PC-3 (cell line): ENCODE measurements around the gene EIF4ENIF1. TPM values are rescaled to one million over a fixed set of nuclear protein-coding genes. Genes with fewer than 3 reads are reported as not detected.
A peak's percentile ranks its signal among the peaks of the same experiment; 100 is the strongest.

ENCODE experiments used
- ATAC-seq: fragments of 200-7000 bp; cut with Tn5 transposase; 2 replicates; pipeline ENCODE4 v1.9.1; 2020; ENCODE audit warnings: mild to moderate bottlenecking, moderate library complexity
- BruUV-seq: library from RNA; stranded (reverse); fragments of 400-500 nt; replicated peaks from 2 replicates; lab custom pipeline; 2021; lab: Mats Ljungman, UMichigan
- CTCF ChIA-PET: fragments of 300-600 bp; sonication (Branson Sonifier 250); formaldehyde crosslinking; loops from one replicate; lab custom pipeline; 2022; ENCODE audit warnings: antibody characterized with exemption; lab: Charles Lee
- POLR2A ChIA-PET: fragments of 300-600 bp; sonication (Branson Sonifier 250); formaldehyde crosslinking; loops from one replicate; lab custom pipeline; 2022; ENCODE audit warnings: antibody characterized with exemption; ENCODE audit not compliant: unreplicated experiment; lab: Charles Lee
- DNase-seq: peaks from one replicate; pipeline ENCODE4 v3.0.0-alpha.2; 2015
- H2AFZ ChIP-seq: fragments of 300-600 bp; sonication (generic); 2 replicates; pipeline ENCODE4 v1.6.0; 2016; ENCODE audit warnings: antibody characterized with exemption, low read length
- H3F3A ChIP-seq: fragments of 300-600 bp; sonication (generic); one replicate; pipeline ENCODE4 v1.6.0; 2017; ENCODE audit warnings: antibody characterized with exemption, low read length, control low read depth, mild to moderate bottlenecking; ENCODE audit not compliant: unreplicated experiment
- H3K27ac ChIP-seq: fragments of 300-600 bp; sonication (generic); 2 replicates; pipeline ENCODE4 v1.5.1; 2016; ENCODE audit warnings: mild to moderate bottlenecking, low read length
- H3K27me3 ChIP-seq: fragments of 300-600 bp; sonication (generic); 2 replicates; pipeline ENCODE4 v1.6.1; 2016; ENCODE audit warnings: low read length, mixed read lengths
- H3K36me3 ChIP-seq: fragments of 300-600 bp; sonication (generic); 2 replicates; pipeline ENCODE4 v1.6.1; 2016; ENCODE audit warnings: low read depth, mixed run types, low read length, mixed read lengths
- H3K4me1 ChIP-seq: fragments of 300-600 bp; sonication (generic); 2 replicates; pipeline ENCODE4 v1.5.1; 2016; ENCODE audit warnings: low read length; ENCODE audit not compliant: insufficient read depth
- H3K4me2 ChIP-seq: fragments of 300-600 bp; sonication (generic); 2 replicates; pipeline ENCODE4 v1.6.0; 2016; ENCODE audit warnings: low read length
- H3K4me3 ChIP-seq: fragments of 300-600 bp; sonication (generic); 2 replicates; pipeline ENCODE4 v1.5.1; 2016; ENCODE audit warnings: mild to moderate bottlenecking, low read length, mixed read lengths
- H3K79me2 ChIP-seq: fragments of 300-600 bp; sonication (generic); 2 replicates; pipeline ENCODE4 v1.6.1; 2017; ENCODE audit warnings: low read length, mixed read lengths
- H3K9ac ChIP-seq: fragments of 300-600 bp; sonication (generic); 2 replicates; pipeline ENCODE4 v1.6.0; 2016; ENCODE audit warnings: mild to moderate bottlenecking, low read length
- H3K9me2 ChIP-seq: fragments of 300-600 bp; sonication (generic); replicated peaks from 2 replicates; pipeline ENCODE4 v1.6.1; 2016; ENCODE audit warnings: mixed run types, low read length, mixed read lengths
- H3K9me3 ChIP-seq: fragments of 300-600 bp; sonication (generic); 2 replicates; pipeline ENCODE4 v1.6.1; 2016; ENCODE audit warnings: low read length, mixed read lengths
- H4K20me1 ChIP-seq: fragments of 300-600 bp; sonication (generic); 2 replicates; pipeline ENCODE4 v1.6.1; 2016; ENCODE audit warnings: low read length, mixed read lengths
- EZH2 ChIP-seq: fragments of 300-600 bp; sonication (generic); IDR thresholded peaks from one replicate; pipeline ENCODE4 v1.6.1; 2017; ENCODE audit warnings: antibody characterized with exemption, mild to moderate bottlenecking, low read length; ENCODE audit not compliant: unreplicated experiment
- EZH2phosphoT487 ChIP-seq: fragments of 300-600 bp; sonication (generic); IDR thresholded peaks from 2 replicates; pipeline ENCODE4 v1.6.1; 2018; ENCODE audit warnings: mild to moderate bottlenecking, antibody characterized with exemption, low read length, borderline replicate concordance
- intact Hi-C: fragments of 100-400 bp; cut with micrococcal nuclease; formaldehyde crosslinking; loops from 2 replicates; pipeline ENCODE4 v1.9.0; 2023
- total RNA-seq: library from RNA; depleted of rRNA; stranded (reverse); fragments of >200 nt; gene quantifications from 2 replicates; pipeline ENCODE4 v1.2.3, GENCODE V29; 2014
- TF ChIP-seq, protein P1 (sequence below): fragments of 300-600 bp; sonication (generic); conservative IDR thresholded peaks from 2 replicates; pipeline ENCODE4 v1.5.1; 2017; ENCODE audit warnings: antibody characterized with exemption, low read depth, mild to moderate bottlenecking, low read length

The EIF4ENIF1 gene
- total RNA-seq, 1 experiment from 2014 or later: 5.3 TPM

DNA sequence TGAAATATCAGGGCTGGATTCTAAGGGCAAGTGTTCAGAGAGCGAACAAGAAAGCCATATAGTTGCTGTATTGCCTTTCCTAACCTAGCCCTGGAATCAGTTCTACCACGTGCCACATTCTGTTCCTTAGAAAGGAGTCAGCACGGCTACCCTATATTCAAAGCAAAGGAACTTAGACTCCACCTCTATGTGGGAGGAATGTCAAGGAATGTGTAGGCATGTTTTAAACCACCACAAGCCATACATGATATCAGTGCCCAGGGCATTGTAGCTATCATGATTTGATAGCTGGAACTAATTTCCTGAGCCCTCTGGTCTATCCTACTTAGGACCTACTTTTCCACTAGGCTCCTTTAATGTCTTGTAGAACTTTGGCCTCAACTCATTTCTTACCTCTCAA, 2.5 kb upstream of the EIF4ENIF1 start:
- TF ChIP-seq EZH2phosphoT487: no peak
- no TSS peak for BruUV-seq
- Histone ChIP-seq H3K36me3 (0 out of 2 replicates have a peak, but pooled peaks cover 6% of the 10 kb centered on the region), H3K4me3 (no peak overlapping the region), H4K20me1 (no peaks in the 10 kb centered on the region), H3K27ac (no peak overlapping the region), H3K4me1 (peaks cover 21% of the 10 kb centered on the region; the same call in 1 of the 2 replicates), H3K4me2 (no peak overlapping the region), H3K27me3 (no peaks in the 10 kb centered on the region), H3K9me3 (no peaks in the 10 kb centered on the region), H3F3A (no peaks in the 10 kb centered on the region), H3K9me2 (no peaks in the 10 kb centered on the region), H2AFZ (no peak overlapping the region), H3K9ac (no peak overlapping the region), H3K79me2 (peaks cover 39% of the 10 kb centered on the region)
- ChIA-PET CTCF (no interaction called here), POLR2A (no interaction called here)
- intact Hi-C loops: loop anchor here (5.0 kb wide), 1 partner anchor 145 kb away; the partner anchor contains the start of gene PATZ1
- ATAC-seq (no peak), DNase-seq (no peak)

DNA sequence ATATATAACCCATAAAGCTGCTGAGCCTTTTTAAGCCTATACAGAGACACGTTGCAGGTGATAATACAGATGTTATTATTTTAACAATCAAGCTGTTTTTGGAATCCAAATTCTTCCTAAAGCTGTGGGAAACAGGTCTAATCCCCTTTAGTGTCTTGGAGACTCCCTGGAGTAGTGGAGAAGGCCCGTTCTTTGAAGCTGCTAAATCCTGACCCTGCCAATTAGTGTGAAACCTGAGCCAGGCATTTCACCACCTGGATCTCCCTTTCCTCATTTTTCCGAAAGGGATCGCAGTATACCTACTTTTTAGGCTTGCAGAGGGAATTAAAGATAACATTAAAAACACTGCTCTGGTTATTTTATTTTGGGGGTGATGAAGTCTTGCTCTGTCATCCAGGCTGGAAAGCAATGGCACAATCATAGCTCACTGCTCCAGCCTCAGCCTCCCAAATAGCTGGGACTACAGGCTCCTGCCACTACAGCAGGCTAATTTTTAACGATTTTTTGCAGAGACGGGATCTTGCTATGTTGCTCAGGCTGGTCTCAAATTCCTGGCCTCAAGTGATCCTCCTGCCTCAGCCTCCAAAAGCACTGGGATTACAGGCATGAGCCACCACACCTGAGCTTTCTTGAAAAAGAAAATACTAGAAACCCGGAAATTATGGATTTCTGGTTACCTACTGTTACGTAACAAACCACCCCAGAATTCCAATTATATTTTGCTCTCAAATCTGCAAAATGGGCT, 1.7 kb upstream of the EIF4ENIF1 start:
- Histone ChIP-seq H2AFZ (peak overlapping the region; percentile 73; the same call in 1 of the 2 replicates), H3K9me3 (no peaks in the 10 kb centered on the region), H3K27me3 (no peaks in the 10 kb centered on the region), H3K4me1 (peaks cover 20% of the 10 kb centered on the region; the same call in 1 of the 2 replicates), H3K4me3 (peak overlapping the region; percentile 99), H3K27ac (no peak overlapping the region), H3K4me2 (peak overlapping the region; percentile 84), H4K20me1 (no peaks in the 10 kb centered on the region), H3K9me2 (no peaks in the 10 kb centered on the region), H3K79me2 (peaks cover 35% of the 10 kb centered on the region), H3K36me3 (0 out of 2 replicates have a peak, but pooled peaks cover 8% of the 10 kb centered on the region), H3F3A (no peaks in the 10 kb centered on the region), H3K9ac (peak overlapping the region; percentile 86; the same call in 1 of the 2 replicates)
- no peak for ATAC-seq
- intact Hi-C loops: loop anchor here (5.0 kb wide), 1 partner anchor 144 kb away; the partner anchor contains the start of gene PATZ1
- POLR2A ChIA-PET: no interaction called here
- TF ChIP-seq EZH2 (no peak), EZH2phosphoT487 (no peak)
- TF ChIP-seq, protein P1, sequence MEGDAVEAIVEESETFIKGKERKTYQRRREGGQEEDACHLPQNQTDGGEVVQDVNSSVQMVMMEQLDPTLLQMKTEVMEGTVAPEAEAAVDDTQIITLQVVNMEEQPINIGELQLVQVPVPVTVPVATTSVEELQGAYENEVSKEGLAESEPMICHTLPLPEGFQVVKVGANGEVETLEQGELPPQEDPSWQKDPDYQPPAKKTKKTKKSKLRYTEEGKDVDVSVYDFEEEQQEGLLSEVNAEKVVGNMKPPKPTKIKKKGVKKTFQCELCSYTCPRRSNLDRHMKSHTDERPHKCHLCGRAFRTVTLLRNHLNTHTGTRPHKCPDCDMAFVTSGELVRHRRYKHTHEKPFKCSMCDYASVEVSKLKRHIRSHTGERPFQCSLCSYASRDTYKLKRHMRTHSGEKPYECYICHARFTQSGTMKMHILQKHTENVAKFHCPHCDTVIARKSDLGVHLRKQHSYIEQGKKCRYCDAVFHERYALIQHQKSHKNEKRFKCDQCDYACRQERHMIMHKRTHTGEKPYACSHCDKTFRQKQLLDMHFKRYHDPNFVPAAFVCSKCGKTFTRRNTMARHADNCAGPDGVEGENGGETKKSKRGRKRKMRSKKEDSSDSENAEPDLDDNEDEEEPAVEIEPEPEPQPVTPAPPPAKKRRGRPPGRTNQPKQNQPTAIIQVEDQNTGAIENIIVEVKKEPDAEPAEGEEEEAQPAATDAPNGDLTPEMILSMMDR: no peak
- no TSS peak for BruUV-seq
- no peak for DNase-seq
- CTCF ChIA-PET: no interaction called here

DNA sequence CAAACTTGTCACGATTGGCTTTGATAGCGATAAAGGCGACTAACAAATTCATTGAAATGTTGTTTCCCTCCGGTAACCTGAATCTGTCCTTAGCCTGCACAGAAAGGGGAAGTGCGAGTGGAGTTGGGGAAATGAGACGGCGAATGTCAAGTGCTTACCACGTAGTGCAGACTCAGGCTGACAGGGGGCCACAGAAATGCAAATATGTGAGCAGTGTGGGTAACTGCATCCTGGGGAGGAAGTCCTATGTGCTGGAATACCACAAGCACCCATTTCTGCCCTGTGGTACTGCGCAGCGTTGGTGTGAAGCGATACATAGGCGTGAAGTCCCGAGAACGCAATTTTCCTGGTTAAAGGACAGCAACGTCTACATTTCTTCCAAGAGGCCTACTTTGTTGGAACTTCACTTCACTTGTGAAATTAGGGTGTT, 869 bp upstream of the EIF4ENIF1 start:
- Histone ChIP-seq H3K4me1 (peaks cover 17% of the 10 kb centered on the region; the same call in 1 of the 2 replicates), H3K4me2 (peak overlapping the region; percentile 84), H3K36me3 (0 out of 2 replicates have a peak, but pooled peaks cover 8% of the 10 kb centered on the region), H4K20me1 (no peaks in the 10 kb centered on the region), H3K9me3 (no peaks in the 10 kb centered on the region), H3F3A (no peaks in the 10 kb centered on the region), H3K27me3 (no peaks in the 10 kb centered on the region), H3K79me2 (peaks cover 35% of the 10 kb centered on the region), H3K9me2 (no peaks in the 10 kb centered on the region), H3K4me3 (peak overlapping the region; percentile 99), H3K9ac (peak overlapping the region; percentile 86), H2AFZ (peak overlapping the region; percentile 73), H3K27ac (peak overlapping the region; percentile 67)
- no peak for TF ChIP-seq EZH2phosphoT487
- TF ChIP-seq EZH2: no peak
- CTCF ChIA-PET: no interaction called here
- BruUV-seq: TSS peak; percentile 67
- POLR2A ChIA-PET: no interaction called here
- DNase-seq: peak; percentile 51
- peak; percentile 59 for ATAC-seq
- intact Hi-C loops: loop anchor here (5.0 kb wide), 1 partner anchor 143 kb away; the partner anchor contains the start of gene PATZ1
